Psoas muscle (tissue), 8 donors: ENCODE measurements around the gene PELI3. TPM values are rescaled to one million over a fixed set of nuclear protein-coding genes. Genes with fewer than 3 reads are reported as not detected.
A peak's percentile ranks its signal among the peaks of the same experiment; 100 is the strongest.

Experiments
- ATAC-seq, 4 donors: fragments of 200-7000 bp; cut with Tn5 transposase; one replicate each; pipeline ENCODE4 v1.9.1; 2020; ENCODE audit warnings: moderate library complexity in 3 of 4, mild to moderate bottlenecking in 2 of 4
- DNase-seq, 2 donors: peaks; one replicate each; pipeline ENCODE4 v3.0.0-alpha.2; 2020
- H3K27ac ChIP-seq: fragments of 200-600 bp; one replicate; pipeline ENCODE4 v1.8.0; 2022
- H3K27me3 ChIP-seq, 3 donors: fragments of 200-600 bp in 1 of 3; one replicate each; pipeline versions ENCODE4 v1.6.1 to v1.8.0; 2013 to 2022; ENCODE audit warnings: low read length in 2 of 3, mild to moderate bottlenecking in 2 of 3, moderate library complexity in 1 of 3; ENCODE audit not compliant: insufficient read depth in 3 of 3
- H3K36me3 ChIP-seq, 2 donors: fragments of 200-600 bp in 1 of 2; one replicate each; pipeline versions ENCODE4 v1.6.1 to v1.8.0; 2013 to 2022; ENCODE audit warnings: low read depth in 1 of 2, mild to moderate bottlenecking in 1 of 2, moderate library complexity in 1 of 2; ENCODE audit not compliant: insufficient read depth in 1 of 2
- H3K4me1 ChIP-seq: fragments of 200-600 bp; one replicate; pipeline ENCODE4 v1.8.0; 2022
- H3K4me3 ChIP-seq: fragments of 200-600 bp; one replicate; pipeline ENCODE4 v1.8.0; 2022; ENCODE audit warnings: mild to moderate bottlenecking
- H3K9me3 ChIP-seq: fragments of 200-600 bp; one replicate; pipeline ENCODE4 v1.8.0; 2022
- CTCF ChIP-seq: fragments of 200-600 bp; IDR thresholded peaks from one replicate; pipeline ENCODE4 v1.8.0; 2022; ENCODE audit warnings: antibody characterized with exemption
- WGBS, 3 donors: extraction: QIAGEN DNeasy Blood & Tissue Kit; methylation state at CpG; one replicate each; pipeline versions ENCODE4 v1.1.6 to v1.1.7; 2013; 5-methylcytosine and 5-hydroxymethylcytosine counted together
- intact Hi-C, 2 donors: fragments of 100-400 bp; cut with DNase I; formaldehyde crosslinking; loops; one replicate each; pipeline versions ENCODE4 v1.11.0 to v1.14.2; 2022
- polyA plus RNA-seq, 3 donors: library from polyadenylated mRNA; stranded (reverse); fragments of 200-250 nt; gene quantifications; one replicate each; pipeline ENCODE4 v1.2.3, GENCODE V29; 2013
- total RNA-seq, 4 donors: library from RNA; stranded (reverse); fragmentation: NEBNext Ultra II Directional in 2 of 4; extraction: Animal tissue kit (Norgen Biotek cat#: 25700) in 2 of 4; gene quantifications; one replicate each; pipeline versions ENCODE4 v1.2.1 to v1.2.4, GENCODE V29; 2021 to 2023
- donor health status: healthy with polysubstance abuse.
- donor health status: DM: no; HTN: no; CAD: no; lungs with moderate emphysema.
- donor health status: Bipolar disorder and iron deficiency.
- donor health status: healthy.
- donor health status: DM: yes; HTN: yes; CAD: no.
- donor health status: DM: no; HTN: no; CAD: no.
- donor health status: DM: no; HTN: no; CAD: no.
- donor health status: DM: yes; HTN: yes; CAD: no.

The PELI3 gene
- total and polyA plus RNA-seq, 7 donors: 3.1 to 46.8 (median 13.3) TPM

GRCh38 chr11:66419825-66420224, 46.9 kb upstream of the PELI3 start:
- Histone ChIP-seq H3K4me3 (peak overlapping the region; percentile 32), H3K27me3 (no peaks in the 10 kb centered on the region), H3K27ac (no peak overlapping the region), H3K36me3 (no peaks in the 10 kb centered on the region), H3K9me3 (no peaks in the 10 kb centered on the region), H3K4me1 (peaks cover 35% of the 10 kb centered on the region)
- WGBS, 3 donors: 1 to 3% (median 3%) methylated on average over 29 to 30 of the region's 30 CpGs
- TF ChIP-seq CTCF: no peak
- no peak for DNase-seq
- intact Hi-C loops: loop anchor here in 1 of 2 donors (10.0 kb wide), 1 partner anchor 265 kb away; no protein-coding TSS in a partner anchor
- ATAC-seq: no peak

- peaks cover 35% of the 10 kb centered on the region for H3K4me1 ChIP-seq
- intact Hi-C loops: no loop called here
- peak within 1 kb of the TSS; percentile 32 for H3K4me3 ChIP-seq
- no peak within 1 kb of the TSS for H3K27ac ChIP-seq
- TF ChIP-seq CTCF: no peak
- no peak for DNase-seq
- H3K27me3 ChIP-seq: no peaks in the 10 kb centered on the region
- no peaks in the 10 kb centered on the region for H3K9me3 ChIP-seq
- ATAC-seq: no peak
- H3K36me3 ChIP-seq: no peaks in the 10 kb centered on the region
- 4% methylated on average over 64 to 71 of the region's 71 CpGs for WGBS, 3 donors
These were observed 45.8 kb upstream of the PELI3 start, which contains the start of gene NPAS4 for GRCh38 chr11:66420671-66421476. Gene NPAS4, plus strand, starts transcription at chr11:66421035. Its CDS starts 145 bp downstream, at chr11:66421180.

- ATAC-seq: peak; percentile 84 to 88 (median 87)
- no peak overlapping the region for H3K27ac ChIP-seq
These were observed 45.1 kb upstream of the PELI3 start for GRCh38 chr11:66421492-66422205.

GRCh38 chr11:66426314-66426713, 40.4 kb upstream of the PELI3 start:
- Histone ChIP-seq H3K27me3 (no peaks in the 10 kb centered on the region), H3K36me3 (no peaks in the 10 kb centered on the region), H3K27ac (no peak overlapping the region), H3K9me3 (no peaks in the 10 kb centered on the region), H3K4me3 (no peak overlapping the region), H3K4me1 (peaks cover under 1% of the 10 kb centered on the region)
- ATAC-seq: no peak
- no peak for DNase-seq
- TF ChIP-seq CTCF: no peak
- intact Hi-C loops: no loop called here
- 50 to 65% (median 53%) methylated on average over 23 of the region's 23 CpGs for WGBS, 3 donors

More at GRCh38 chr11:66421492-66422205, 45.1 kb upstream of the PELI3 start:
- no peaks in the 10 kb centered on the region for H3K27me3 ChIP-seq
- WGBS, 3 donors: 11 to 13% (median 12%) methylated on average over 33 to 38 of the region's 38 CpGs
- no peaks in the 10 kb centered on the region for H3K9me3 ChIP-seq
- H3K36me3 ChIP-seq: no peaks in the 10 kb centered on the region
- peak; percentile 85 to 93 for DNase-seq
- intact Hi-C loops: no loop called here
- no peak for TF ChIP-seq CTCF
- H3K4me3 ChIP-seq: no peak overlapping the region
- H3K4me1 ChIP-seq: peaks cover 35% of the 10 kb centered on the region
